Measurements from ENCODE around the gene VWA5B2. TPM values are rescaled to one million over a fixed set of nuclear protein-coding genes. Genes with fewer than 3 reads are reported as not detected.

The VWA5B2 gene
- total and polyA plus RNA-seq, 9 of the 15 experiments (the other 6 are each of a cell fraction or from before 2014, with no cell fraction given), result 0.04 TPM; not detected in 8

GRCh38 chr3:184234224-184234623, 4.8 kb downstream of the VWA5B2 start:
- DNase-seq (ENCODE audit: extremely low read depth in 1 of 4, low spot score in 3 of 4) (peak; percentile 43 to 68 (median 54)), ATAC-seq (peak; percentile 77), FAIRE-seq (no peak)
- WGBS (ENCODE audit: insufficient coverage, low coverage, missing lambda C conversion rate), result 0% methylated on average over 3 of the region's 4 CpGs
- Histone ChIP-seq H3K36me3 (ENCODE audit: control insufficient read depth, insufficient read depth, low read length) (no peaks in the 10 kb centered on the region), H3K27ac (ENCODE audit: extremely low read depth, low read depth, low read length) (no peak overlapping the region), H3K9me3 (replicated peaks; ENCODE audit: control insufficient read depth, insufficient read depth, low read depth, low read length) (no peaks in the 10 kb centered on the region), H3K79me2 (ENCODE audit: control insufficient read depth, insufficient read depth, low read length) (no peaks in the 10 kb centered on the region), H3K27me3 (ENCODE audit: control insufficient read depth in 2 of 2, insufficient read depth in 2 of 2, low read length in 2 of 2) (peaks cover 32 to 63% of the 10 kb centered on the region in 2 experiments), H3K4me2 (ENCODE audit: insufficient read depth, low read length) (no peak overlapping the region), H3K4me1 (replicated peaks in 1 of 2; ENCODE audit: control insufficient read depth in 2 of 2, insufficient read depth in 2 of 2, low read length in 2 of 2) (peaks cover 0 to 39% of the 10 kb centered on the region in 2 experiments; a peak in 3 of 5 replicates), H3K9me1 (ENCODE audit: control insufficient read depth, insufficient read depth, low read length) (no peaks in the 10 kb centered on the region), H3K9ac (ENCODE audit: insufficient read depth in 1 of 2, low read depth in 2 of 2, low read length in 2 of 2) (peak overlapping the region in 1 of 2 experiments; percentile 6; a peak in 1 of 4 replicates), H3K4me3 (no peak overlapping the region), H4K20me1 (replicated peaks; ENCODE audit: control insufficient read depth, insufficient read depth, low read length) (0 out of 2 replicates have a peak, but pooled peaks cover 5% of the 10 kb centered on the region), H2AFZ (ENCODE audit: low read depth, low read length) (no peak overlapping the region)
- POLR2A ChIA-PET, result interaction anchor here (0.6 kb wide), 2 partner anchors 82 to 980 kb away, joined by 3 to 4 read pairs; no protein-coding TSS in a partner anchor
- CTCF ChIA-PET (ENCODE audit: low intra/inter-chr PET ratio), result no interaction called here
- intact Hi-C loops (cut with micrococcal nuclease) (no loop called here), in situ Hi-C loops (cut with MboI) (no loop called here)
- BruUV-seq (replicated peaks), result no TSS peak
- TF ChIP-seq ATF3 (IDR thresholded peaks at IDR 0.05) (peak; percentile 56; the same call in 1 of the 2 replicates), ATF3 (CRISPR knock-in tag; conservative IDR thresholded peaks at IDR 0.05) (no peak), ZBTB11 (CRISPR knock-in tag; IDR thresholded peaks at IDR 0.05) (peak in 2 of 3 experiments; percentile 53 to 92; a peak in 3 of 6 replicates), TFAP4 (CRISPR knock-in tag; IDR thresholded peaks at IDR 0.05; ENCODE audit: borderline replicate concordance) (peak; percentile 16; the same call in 1 of the 2 replicates), RAD21 (CRISPR knock-in tag; conservative IDR thresholded peaks at IDR 0.05 in 1 of 2, IDR thresholded peaks at IDR 0.05 in 1 of 2) (peak in 1 of 2 experiments; percentile 23; a peak in 1 of 4 replicates), CTCF (IDR thresholded peaks at IDR 0.05 in 2 of 3, conservative IDR thresholded peaks at IDR 0.05 in 1 of 3; ENCODE audit: insufficient read depth in 2 of 3, low read depth in 1 of 3, low read length in 3 of 3) (peak in 2 of 3 experiments; percentile 13 to 17; a peak in 2 of 6 replicates), E2F8 (IDR thresholded peaks at IDR 0.05; ENCODE audit: low read depth, partially characterized antibody) (no peak)

Data from K562 (cell line).